Measurements from ENCODE around the gene ITPR1.

- TF ChIP-seq FOXM1 (IDR thresholded peaks at IDR 0.05; ENCODE audit: borderline replicate concordance) (no peak), ELF4 (IDR thresholded peaks at IDR 0.05) (no peak)
Observed at GRCh38 chr3:4877173-4877787, 384.1 kb downstream of the ITPR1 start.

All from HEK293T (cell line).